GM18498 (cell line): Measurements from ENCODE around the gene BLVRB.
"Not testable (repeated sequence)": the region's sequence is repeated elsewhere in the genome, so short reads cannot be mapped to it uniquely, and the experiment has no call there.

Source experiments
- ATAC-seq: cut with Tn5 transposase; IDR thresholded peaks from one replicate; pipeline ENCODE4 v1.9.1; 2021; ENCODE audit warnings: mild to moderate bottlenecking, moderate library complexity; ENCODE audit not compliant: unreplicated experiment

The BLVRB gene

GRCh38 chr19:40410030-40410389, 55.5 kb downstream of the BLVRB start:
- no peak for ATAC-seq

- ATAC-seq, result not testable (repeated sequence)
These were observed 57.0 kb downstream of the BLVRB start for GRCh38 chr19:40408598-40408925.

- no peak for ATAC-seq
These were observed 57.6 kb downstream of the BLVRB start for GRCh38 chr19:40407714-40408597.

GRCh38 chr19:40403262-40403984, 62.1 kb downstream of the BLVRB start:
- peak; percentile 74 for ATAC-seq

- ATAC-seq, result no peak
These were observed 65.0 kb downstream of the BLVRB start for GRCh38 chr19:40400559-40400958.

GRCh38 chr19:40398417-40399131, 67.0 kb downstream of the BLVRB start:
- ATAC-seq, result no peak
